ENCODE results near the gene DNAJC6. TPM values are rescaled to one million over a fixed set of nuclear protein-coding genes. Genes with fewer than 3 reads are reported as not detected.

Gene DNAJC6
- polyA plus RNA-seq, 2 of the 4 experiments (the other 2 are of a cell fraction), result 3.0 to 5.0 TPM

GRCh38 chr1:65409816-65410326 lies 100.5 kb downstream of the DNAJC6 start:
- FAIRE-seq, result no peak
- no peak for DNase-seq (ENCODE audit: low read depth in 1 of 2, low spot score in 1 of 2)
- ChIA-PET POLR2A (no interaction called here), CTCF (no interaction called here)
- 95% methylated on average over 4 of the region's 4 CpGs for WGBS (ENCODE audit: missing lambda C conversion rate)
- no peak overlapping the region for H3K4me2 ChIP-seq
- H3K27ac ChIP-seq, result no peak overlapping the region
- H3K4me3 ChIP-seq, result no peak overlapping the region
- TF ChIP-seq ZC3H11A (IDR thresholded peaks at IDR 0.05) (no peak), POLR2AphosphoS2 (conservative IDR thresholded peaks at IDR 0.05; ENCODE audit: low read length) (no peak), RFX5 (IDR thresholded peaks at IDR 0.05) (no peak), JUNB (IDR thresholded peaks at IDR 0.05) (no peak), REST (IDR thresholded peaks at IDR 0.05) (no peak), CEBPB (IDR thresholded peaks at IDR 0.05) (no peak), HMGXB4 (CRISPR knock-in tag; IDR thresholded peaks at IDR 0.05; ENCODE audit: borderline replicate concordance) (no peak), JUN (IDR thresholded peaks at IDR 0.05) (no peak), CBX2 (IDR thresholded peaks at IDR 0.05; ENCODE audit: borderline replicate concordance, low read depth) (no peak), RAD21 (conservative IDR thresholded peaks at IDR 0.05 in 1 of 2, IDR thresholded peaks at IDR 0.05 in 1 of 2) (no peak), HOXB5 (CRISPR knock-in tag; IDR thresholded peaks at IDR 0.05) (no peak), KDM5A (IDR thresholded peaks at IDR 0.05) (no peak), HDAC2 (IDR thresholded peaks at IDR 0.05) (no peak), EHMT2 (IDR thresholded peaks at IDR 0.05; ENCODE audit: low read depth) (no peak), CHD4 (IDR thresholded peaks at IDR 0.05; ENCODE audit: borderline replicate concordance) (no peak), HES2 (IDR thresholded peaks at IDR 0.05) (no peak), MAX (IDR thresholded peaks at IDR 0.05) (no peak)
- H3K4me1 ChIP-seq, result peaks cover 4% of the 10 kb centered on the region; the same call in 1 of the 3 replicates
- no peak for ATAC-seq
- no peaks in the 10 kb centered on the region for H3K9me3 ChIP-seq

GRCh38 chr1:65412256-65412983 lies 103.1 kb downstream of the DNAJC6 start:
- CTCF ChIA-PET, result interaction anchor here (0.7 kb wide), 1 partner anchor 275 kb away, joined by 3 read pairs; no protein-coding TSS in a partner anchor
- POLR2A ChIA-PET, result interaction anchor here (0.9 kb wide), 1 partner anchor 8 kb away, joined by 4 read pairs; the partner anchor contains the start of genes LEPR and LEPROT
- FAIRE-seq, result no peak
- TF ChIP-seq CTCF (IDR thresholded peaks at IDR 0.05) (no peak), BCL3 (IDR thresholded peaks at IDR 0.05) (no peak), NPAS2 (CRISPR knock-in tag; IDR thresholded peaks at IDR 0.05; ENCODE audit: borderline replicate concordance) (no peak), ELK1 (IDR thresholded peaks at IDR 0.05; ENCODE audit: low read depth, low read length) (no peak), E2F6 (IDR thresholded peaks at IDR 0.05; ENCODE audit: borderline replicate concordance, low read depth) (no peak), POLR2AphosphoS2 (conservative IDR thresholded peaks at IDR 0.05; ENCODE audit: low read length) (no peak), ZSCAN20 (CRISPR knock-in tag; IDR thresholded peaks at IDR 0.05) (no peak), NR3C1 (IDR thresholded peaks at IDR 0.05) (no peak), KDM5A (IDR thresholded peaks at IDR 0.05) (no peak), ZC3H11A (IDR thresholded peaks at IDR 0.05) (no peak), SMC3 (IDR thresholded peaks at IDR 0.05) (no peak)

More at GRCh38 chr1:65412256-65412983, 103.1 kb downstream of the DNAJC6 start:
- ATAC-seq, result no peak
- H3K27ac ChIP-seq, result no peak overlapping the region
- no peak overlapping the region for H3K4me3 ChIP-seq
- H3K4me1 ChIP-seq, result peaks cover 8% of the 10 kb centered on the region
- no peak for DNase-seq (ENCODE audit: low read depth in 1 of 2, low spot score in 1 of 2)
- WGBS (ENCODE audit: missing lambda C conversion rate), result 81% methylated on average over 4 of the region's 4 CpGs
- H3K9me3 ChIP-seq, result no peaks in the 10 kb centered on the region
- no peak overlapping the region for H3K4me2 ChIP-seq

Measured in A549 (cell line).